IMR-90 (cell line): ENCODE results near the gene ATF5.

Experiments
- BHLHE40 ChIP-seq: fragments of 150-350 bp; IDR thresholded peaks from 2 replicates; pipeline ENCODE4 v1.6.1; 2016; ENCODE audit warnings: mild to moderate bottlenecking, low read depth, low read length
- MAZ ChIP-seq: IDR thresholded peaks from 2 replicates; pipeline ENCODE4 v1.6.1; 2012; ENCODE audit warnings: low read depth, mild to moderate bottlenecking, low read length, improper control_type of control experiment, moderate library complexity, borderline replicate concordance
- MXI1 ChIP-seq: IDR thresholded peaks from 2 replicates; pipeline ENCODE4 v1.6.1; 2012; ENCODE audit warnings: low read depth, mild to moderate bottlenecking, low read length, moderate library complexity, borderline replicate concordance
- POLR2A ChIP-seq: IDR thresholded peaks from 2 replicates; pipeline ENCODE4 v1.6.1; 2012; ENCODE audit warnings: mild to moderate bottlenecking, low read depth, low read length
- RAD21 ChIP-seq: IDR thresholded peaks from 2 replicates; pipeline ENCODE4 v1.6.1; 2012; ENCODE audit warnings: low read length, improper control_type of control experiment
- TF ChIP-seq, protein P1 (sequence below): conservative IDR thresholded peaks from 2 replicates; pipeline ENCODE4 v1.5.1; 2012; ENCODE audit warnings: mild to moderate bottlenecking, low read depth, low read length, improper control_type of control experiment

DNA sequence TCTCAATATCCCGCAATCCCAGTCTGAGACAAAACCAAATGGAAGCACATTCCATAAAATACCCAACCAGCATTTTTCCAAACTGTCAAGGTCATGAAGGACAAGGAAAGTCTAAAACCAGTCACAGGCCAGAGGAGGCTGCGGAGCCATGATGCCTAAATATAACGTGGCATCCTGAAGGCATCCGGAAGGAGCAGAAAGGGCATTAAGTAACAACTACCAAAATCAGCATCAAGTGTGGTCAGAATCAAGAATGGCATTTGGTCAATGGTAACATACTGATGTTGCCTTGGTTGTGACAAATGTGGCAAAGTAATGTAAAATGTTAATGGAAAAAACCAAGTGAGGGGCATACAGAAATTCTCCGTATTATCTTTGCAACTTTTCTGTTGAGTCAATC lies 3.5 kb upstream of the ATF5 start:
- TF ChIP-seq, protein P1, sequence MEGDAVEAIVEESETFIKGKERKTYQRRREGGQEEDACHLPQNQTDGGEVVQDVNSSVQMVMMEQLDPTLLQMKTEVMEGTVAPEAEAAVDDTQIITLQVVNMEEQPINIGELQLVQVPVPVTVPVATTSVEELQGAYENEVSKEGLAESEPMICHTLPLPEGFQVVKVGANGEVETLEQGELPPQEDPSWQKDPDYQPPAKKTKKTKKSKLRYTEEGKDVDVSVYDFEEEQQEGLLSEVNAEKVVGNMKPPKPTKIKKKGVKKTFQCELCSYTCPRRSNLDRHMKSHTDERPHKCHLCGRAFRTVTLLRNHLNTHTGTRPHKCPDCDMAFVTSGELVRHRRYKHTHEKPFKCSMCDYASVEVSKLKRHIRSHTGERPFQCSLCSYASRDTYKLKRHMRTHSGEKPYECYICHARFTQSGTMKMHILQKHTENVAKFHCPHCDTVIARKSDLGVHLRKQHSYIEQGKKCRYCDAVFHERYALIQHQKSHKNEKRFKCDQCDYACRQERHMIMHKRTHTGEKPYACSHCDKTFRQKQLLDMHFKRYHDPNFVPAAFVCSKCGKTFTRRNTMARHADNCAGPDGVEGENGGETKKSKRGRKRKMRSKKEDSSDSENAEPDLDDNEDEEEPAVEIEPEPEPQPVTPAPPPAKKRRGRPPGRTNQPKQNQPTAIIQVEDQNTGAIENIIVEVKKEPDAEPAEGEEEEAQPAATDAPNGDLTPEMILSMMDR: no peak
- TF ChIP-seq BHLHE40 (no peak), MAZ (no peak), RAD21 (no peak), MXI1 (no peak), POLR2A (no peak)
